Left lung (tissue), 10 donors: ENCODE measurements around the gene HES7. TPM values are rescaled to one million over a fixed set of nuclear protein-coding genes. Genes with fewer than 3 reads are reported as not detected.
"Not testable (repeated sequence)": the region's sequence is repeated elsewhere in the genome, so short reads cannot be mapped to it uniquely, and the experiment has no call there.

Experiments
- ATAC-seq: fragments of 200-7000 bp; cut with Tn5 transposase; one replicate; pipeline ENCODE4 v1.9.1; 2020; ENCODE audit warnings: moderate library complexity
- DNase-seq, 4 donors: peaks; one replicate each; pipeline ENCODE4 v3.0.0-alpha.2; 2013 to 2020
- H3K27ac ChIP-seq, 2 donors: fragments of 200-600 bp; sonication (generic) in 1 of 2; one replicate each; pipeline versions ENCODE4 v1.5.0 to v1.8.0; 2020 to 2021
- H3K27me3 ChIP-seq, 2 donors: fragments of 200-600 bp; sonication (generic) in 1 of 2; one replicate each; pipeline versions ENCODE4 v1.5.0 to v1.8.0; 2020 to 2021
- H3K36me3 ChIP-seq, 2 donors: fragments of 200-600 bp; sonication (generic) in 1 of 2; one replicate each; pipeline versions ENCODE4 v1.5.0 to v1.8.0; 2020 to 2021
- H3K4me1 ChIP-seq, 2 donors: fragments of 200-600 bp; one replicate each; pipeline ENCODE4 v1.8.0; 2021
- H3K4me3 ChIP-seq, 2 donors: fragments of 200-600 bp; sonication (generic) in 1 of 2; one replicate each; pipeline versions ENCODE4 v1.5.0 to v1.8.0; 2020 to 2021; ENCODE audit warnings: mild to moderate bottlenecking in 1 of 2
- H3K9me3 ChIP-seq, 2 donors: fragments of 200-600 bp; sonication (generic) in 1 of 2; one replicate each; pipeline versions ENCODE4 v1.5.0 to v1.8.0; 2020 to 2021
- CTCF ChIP-seq, 2 donors: fragments of 200-600 bp; sonication (generic) in 1 of 2; IDR thresholded peaks; one replicate each; pipeline versions ENCODE4 v1.5.0 to v1.8.0; 2021; ENCODE audit warnings: antibody characterized with exemption in 2 of 2
- intact Hi-C, 2 donors: fragments of 100-400 bp; cut with DNase I; formaldehyde crosslinking; loops; one replicate each; pipeline versions ENCODE4 v1.11.2 to v1.14.2; 2022
- polyA plus RNA-seq, 6 donors: library from polyadenylated mRNA; unstranded; fragments of 120-200 nt; gene quantifications; one replicate each; pipeline ENCODE4 v1.2.1, GENCODE V29; 2013; ENCODE audit not compliant: insufficient read length in 6 of 6
- total RNA-seq, 2 donors: library from RNA; stranded (reverse); fragmentation: NEBNext Ultra II Directional; extraction: Animal tissue kit (Norgen Biotek cat#: 25700); gene quantifications; one replicate each; pipeline ENCODE4 v1.2.1, GENCODE V29; 2021
- donor health status: DM: no; HTN: yes; CAD: no.
- donor health status: DM: no; HTN: no; CAD: no.

The HES7 gene
- total and polyA plus RNA-seq, 8 donors, result 0.10 to 0.52 (median 0.20) TPM; not detected in 5

GRCh38 chr17:8109661-8110455 lies 14.0 kb downstream of the HES7 start:
- H3K27ac ChIP-seq, result no peak overlapping the region
- ATAC-seq (peak; percentile 98), DNase-seq (peak in 3 of 4 donors; percentile 62 to 93 (median 65))
- peak overlapping the region in 1 of 2 donors; percentile 30 for H3K4me3 ChIP-seq
- TF ChIP-seq CTCF (IDR thresholded peaks at IDR 0.05), result peak; percentile 82 to 88
- no peaks in the 10 kb centered on the region for H3K9me3 ChIP-seq
- H3K27me3 ChIP-seq, result peaks cover 24 to 69% of the 10 kb centered on the region in 2 donors
- intact Hi-C loops, result no loop called here
- H3K36me3 ChIP-seq, result no peaks in the 10 kb centered on the region
- peaks cover 5 to 10% of the 10 kb centered on the region in 2 donors for H3K4me1 ChIP-seq

- Histone ChIP-seq H3K27ac (no peak overlapping the region), H3K4me3 (no peak overlapping the region), H3K36me3 (no peaks in the 10 kb centered on the region), H3K9me3 (no peaks in the 10 kb centered on the region), H3K4me1 (peaks cover 5 to 10% of the 10 kb centered on the region in 2 donors), H3K27me3 (peaks cover 18 to 62% of the 10 kb centered on the region in 2 donors)
- TF ChIP-seq CTCF (IDR thresholded peaks at IDR 0.05), result no peak
- DNase-seq (no peak), ATAC-seq (no peak)
- intact Hi-C loops, result no loop called here
These were observed 14.8 kb downstream of the HES7 start for GRCh38 chr17:8108972-8109660.

- H3K36me3 ChIP-seq, H3K4me3 ChIP-seq, H3K27ac ChIP-seq, intact Hi-C loops, ATAC-seq, DNase-seq, H3K4me1 ChIP-seq, H3K9me3 ChIP-seq: not testable (repeated sequence)
- H3K27me3 ChIP-seq, result peaks cover 9 to 40% of the 10 kb centered on the region in 2 donors
These were observed 16.9 kb downstream of the HES7 start for GRCh38 chr17:8106980-8107379.

GRCh38 chr17:8105957-8106398 lies 17.9 kb downstream of the HES7 start:
- H3K4me1 ChIP-seq, result peaks cover 5 to 10% of the 10 kb centered on the region in 2 donors
- DNase-seq (no peak), ATAC-seq (no peak)
- no peaks in the 10 kb centered on the region for H3K36me3 ChIP-seq
- H3K27me3 ChIP-seq, result peaks cover 6 to 30% of the 10 kb centered on the region in 2 donors
- no peaks in the 10 kb centered on the region for H3K9me3 ChIP-seq
- H3K27ac ChIP-seq, result no peak overlapping the region
- H3K4me3 ChIP-seq, result no peak overlapping the region
- TF ChIP-seq CTCF (IDR thresholded peaks at IDR 0.05), result no peak
- intact Hi-C loops, result no loop called here

GRCh38 chr17:8104911-8105310 lies 19.0 kb downstream of the HES7 start:
- ATAC-seq (no peak), DNase-seq (no peak)
- peaks cover 3% of the 10 kb centered on the region in 2 donors for H3K4me1 ChIP-seq
- TF ChIP-seq CTCF (IDR thresholded peaks at IDR 0.05), result no peak
- no peak overlapping the region for H3K4me3 ChIP-seq
- no peaks in the 10 kb centered on the region for H3K9me3 ChIP-seq
- intact Hi-C loops, result no loop called here
- H3K27me3 ChIP-seq, result peaks cover 2 to 19% of the 10 kb centered on the region in 2 donors
- no peaks in the 10 kb centered on the region for H3K36me3 ChIP-seq
- H3K27ac ChIP-seq, result no peak overlapping the region
